ENCODE data around the gene CBX8.

Gene CBX8

GRCh38 chr17:79834565-79835469, 37.9 kb upstream of the CBX8 start:
- peak; percentile 59 for TF ChIP-seq CTCF (IDR thresholded peaks at IDR 0.05; ENCODE audit: low read depth, low read length)
- H3K4me3 ChIP-seq (ENCODE audit: low read depth, low read length) = no peak overlapping the region

GRCh38 chr17:79833744-79834564, 37.1 kb upstream of the CBX8 start:
- no peak overlapping the region for H3K4me3 ChIP-seq (ENCODE audit: low read depth, low read length)
- no peak for TF ChIP-seq CTCF (IDR thresholded peaks at IDR 0.05; ENCODE audit: low read depth, low read length)

GRCh38 chr17:79833110-79833450, 36.2 kb upstream of the CBX8 start:
- TF ChIP-seq CTCF (IDR thresholded peaks at IDR 0.05; ENCODE audit: low read depth, low read length) = no peak
- no peak overlapping the region for H3K4me3 ChIP-seq (ENCODE audit: low read depth, low read length)

- TF ChIP-seq CTCF (IDR thresholded peaks at IDR 0.05; ENCODE audit: low read depth, low read length) = no peak
- no peak overlapping the region for H3K4me3 ChIP-seq (ENCODE audit: low read depth, low read length)
Observed at GRCh38 chr17:79832218-79833109, 35.6 kb upstream of the CBX8 start.

- H3K4me3 ChIP-seq (ENCODE audit: low read depth, low read length) = no peak overlapping the region
- TF ChIP-seq CTCF (IDR thresholded peaks at IDR 0.05; ENCODE audit: low read depth, low read length) = no peak
Observed at GRCh38 chr17:79831265-79832217, 34.7 kb upstream of the CBX8 start.

- no peak overlapping the region for H3K4me3 ChIP-seq (ENCODE audit: low read depth, low read length)
- no peak for TF ChIP-seq CTCF (IDR thresholded peaks at IDR 0.05; ENCODE audit: low read depth, low read length)
Observed at GRCh38 chr17:79830763-79831264, 33.9 kb upstream of the CBX8 start.

Measured in WI38 (cell line).